KMS-11 (cell line): Measurements from ENCODE around the gene RNF31.

Experiments
- H2AFZ ChIP-seq: fragments of 200-600 bp; sonication (generic); 2 replicates; pipeline ENCODE4 v1.6.1; 2016; ENCODE audit warnings: antibody characterized with exemption, mixed run types, low read depth
- H3K27ac ChIP-seq: fragments of 200-600 bp; sonication (generic); 2 replicates; pipeline ENCODE4 v1.6.1; 2016; ENCODE audit warnings: mild to moderate bottlenecking, mixed run types
- H3K27me3 ChIP-seq: fragments of 200-600 bp; sonication (generic); 2 replicates; pipeline ENCODE4 v1.6.1; 2017; ENCODE audit warnings: mild to moderate bottlenecking, low read depth, mixed run types, moderate library complexity; ENCODE audit not compliant: insufficient read depth
- H3K36me3 ChIP-seq: fragments of 200-600 bp; sonication (generic); 2 replicates; pipeline ENCODE4 v1.6.1; 2017; ENCODE audit warnings: mild to moderate bottlenecking, mixed run types; ENCODE audit not compliant: insufficient read depth
- H3K4me1 ChIP-seq: fragments of 200-600 bp; sonication (generic); 2 replicates; pipeline ENCODE4 v1.6.1; 2016; ENCODE audit warnings: mild to moderate bottlenecking, low read depth, mixed run types; ENCODE audit not compliant: poor library complexity, severe bottlenecking
- H3K4me2 ChIP-seq: fragments of 200-600 bp; sonication (generic); 2 replicates; pipeline ENCODE4 v1.7.0; 2016; ENCODE audit warnings: mild to moderate bottlenecking, mixed run types
- H3K4me3 ChIP-seq: fragments of 200-600 bp; sonication (generic); IDR thresholded peaks from 2 replicates; pipeline ENCODE4 v1.6.1; 2017; ENCODE audit warnings: low read depth, low read length, mixed read lengths; ENCODE audit not compliant: insufficient read depth
- H3K79me2 ChIP-seq: fragments of 200-600 bp; sonication (generic); 2 replicates; pipeline ENCODE4 v1.6.1; 2016; ENCODE audit warnings: low read depth, mixed run types; ENCODE audit not compliant: insufficient read depth
- H3K9ac ChIP-seq: fragments of 200-600 bp; sonication (generic); 2 replicates; pipeline ENCODE4 v1.6.1; 2016; ENCODE audit warnings: mild to moderate bottlenecking, mixed run types
- H4K20me1 ChIP-seq: fragments of 200-600 bp; sonication (generic); 2 replicates; pipeline ENCODE4 v1.6.1; 2016; ENCODE audit warnings: mild to moderate bottlenecking, mixed run types; ENCODE audit not compliant: insufficient read depth
- TF ChIP-seq, protein P1 (sequence below): fragments of 200-600 bp; sonication (generic); conservative IDR thresholded peaks from 2 replicates; pipeline ENCODE4 v1.6.1; 2017; ENCODE audit warnings: low read depth, mild to moderate bottlenecking, antibody characterized with exemption, low read length, moderate library complexity, mixed read lengths

The RNF31 gene

DNA sequence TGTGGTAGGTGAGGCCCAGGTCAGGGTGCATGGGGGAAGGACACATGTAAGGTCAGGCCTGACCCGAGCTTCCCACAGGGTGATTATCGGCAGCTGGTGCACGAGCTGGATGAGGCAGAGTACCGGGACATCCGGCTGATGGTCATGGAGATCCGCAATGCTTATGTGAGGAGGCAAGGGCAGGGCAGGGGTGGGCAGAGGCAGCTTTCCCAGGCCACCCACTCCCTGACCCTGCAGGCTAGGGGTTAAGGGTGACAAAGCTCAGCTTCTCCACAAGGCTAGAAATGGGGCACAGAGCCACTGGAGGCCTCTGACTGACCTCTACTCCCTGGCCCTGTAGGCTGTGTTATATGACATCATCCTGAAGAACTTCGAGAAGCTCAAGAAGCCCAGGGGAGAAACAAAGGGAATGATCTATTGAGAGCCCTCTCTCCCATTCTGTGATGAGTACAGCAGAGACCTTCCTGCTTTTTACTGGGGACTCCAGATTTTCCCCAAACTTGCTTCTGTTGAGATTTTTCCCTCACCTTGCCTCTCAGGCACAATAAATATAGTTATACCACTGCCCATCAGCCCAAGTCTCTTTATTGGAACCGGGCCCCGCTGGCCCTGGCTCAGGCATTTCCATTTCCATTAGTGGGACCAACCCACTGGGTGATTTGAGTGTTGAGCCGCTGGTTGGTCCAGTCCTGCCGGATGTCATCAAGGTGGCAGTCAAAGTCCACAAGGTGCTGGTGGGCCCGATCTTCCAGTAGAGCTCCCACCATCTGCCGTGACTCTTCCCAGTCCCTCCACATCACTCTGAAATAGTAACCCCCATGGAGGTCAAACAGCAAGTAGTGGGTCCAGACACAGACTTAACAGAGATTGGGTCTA is 8.7 kb upstream of the RNF31 start:
- Histone ChIP-seq H4K20me1 (no peaks in the 10 kb centered on the region), H3K79me2 (peaks cover 7% of the 10 kb centered on the region; the same call in 1 of the 2 replicates), H3K4me1 (peaks cover 22% of the 10 kb centered on the region), H3K36me3 (no peaks in the 10 kb centered on the region), H3K9ac (no peak overlapping the region), H3K27me3 (no peaks in the 10 kb centered on the region), H3K4me3 (no peak overlapping the region), H3K4me2 (no peak overlapping the region), H3K27ac (no peak overlapping the region), H2AFZ (no peak overlapping the region)
- TF ChIP-seq, protein P1, sequence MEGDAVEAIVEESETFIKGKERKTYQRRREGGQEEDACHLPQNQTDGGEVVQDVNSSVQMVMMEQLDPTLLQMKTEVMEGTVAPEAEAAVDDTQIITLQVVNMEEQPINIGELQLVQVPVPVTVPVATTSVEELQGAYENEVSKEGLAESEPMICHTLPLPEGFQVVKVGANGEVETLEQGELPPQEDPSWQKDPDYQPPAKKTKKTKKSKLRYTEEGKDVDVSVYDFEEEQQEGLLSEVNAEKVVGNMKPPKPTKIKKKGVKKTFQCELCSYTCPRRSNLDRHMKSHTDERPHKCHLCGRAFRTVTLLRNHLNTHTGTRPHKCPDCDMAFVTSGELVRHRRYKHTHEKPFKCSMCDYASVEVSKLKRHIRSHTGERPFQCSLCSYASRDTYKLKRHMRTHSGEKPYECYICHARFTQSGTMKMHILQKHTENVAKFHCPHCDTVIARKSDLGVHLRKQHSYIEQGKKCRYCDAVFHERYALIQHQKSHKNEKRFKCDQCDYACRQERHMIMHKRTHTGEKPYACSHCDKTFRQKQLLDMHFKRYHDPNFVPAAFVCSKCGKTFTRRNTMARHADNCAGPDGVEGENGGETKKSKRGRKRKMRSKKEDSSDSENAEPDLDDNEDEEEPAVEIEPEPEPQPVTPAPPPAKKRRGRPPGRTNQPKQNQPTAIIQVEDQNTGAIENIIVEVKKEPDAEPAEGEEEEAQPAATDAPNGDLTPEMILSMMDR = no peak

DNA sequence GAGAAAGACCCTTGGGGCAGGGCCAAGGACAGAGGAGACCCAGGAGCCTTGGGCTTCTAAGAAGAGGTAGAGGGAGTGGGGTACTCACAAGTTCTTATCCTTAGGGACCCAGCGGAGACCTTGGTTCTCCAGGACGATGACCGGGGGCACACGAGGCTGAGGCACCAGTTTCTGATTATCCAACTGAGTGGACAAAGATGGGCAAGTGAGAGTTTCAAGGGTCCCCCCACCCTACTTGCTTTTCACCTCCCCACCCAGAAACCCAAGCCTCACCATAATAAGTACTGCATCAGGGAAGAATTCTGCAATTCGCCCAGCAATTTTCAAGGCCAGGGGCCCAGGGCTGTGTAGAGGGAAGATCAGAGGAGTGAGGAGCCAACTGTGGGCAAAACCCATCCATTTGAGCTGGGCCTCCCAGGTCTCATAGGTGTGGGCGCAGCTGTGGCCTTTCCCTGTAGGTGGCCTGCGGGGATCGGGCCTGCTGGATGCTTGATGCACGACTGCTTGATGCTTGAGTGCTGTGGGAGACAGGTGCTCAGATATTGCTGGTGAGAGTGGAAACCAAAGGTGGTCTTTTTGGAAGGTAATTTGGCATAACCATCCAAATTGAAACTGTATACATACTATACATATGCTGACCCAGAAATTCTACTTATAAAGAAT is 7.9 kb upstream of the RNF31 start:
- H3K36me3 ChIP-seq = no peaks in the 10 kb centered on the region
- TF ChIP-seq, protein P1 = no peak
- H2AFZ ChIP-seq = no peak overlapping the region
- H3K4me1 ChIP-seq = peaks cover 22% of the 10 kb centered on the region
- H3K27ac ChIP-seq = no peak overlapping the region
- peaks cover 7% of the 10 kb centered on the region; the same call in 1 of the 2 replicates for H3K79me2 ChIP-seq
- H4K20me1 ChIP-seq = no peaks in the 10 kb centered on the region
- H3K4me2 ChIP-seq = no peak overlapping the region; the same call in 1 of the 2 replicates
- no peak overlapping the region for H3K4me3 ChIP-seq
- H3K9ac ChIP-seq = no peak overlapping the region
- no peaks in the 10 kb centered on the region for H3K27me3 ChIP-seq

DNA sequence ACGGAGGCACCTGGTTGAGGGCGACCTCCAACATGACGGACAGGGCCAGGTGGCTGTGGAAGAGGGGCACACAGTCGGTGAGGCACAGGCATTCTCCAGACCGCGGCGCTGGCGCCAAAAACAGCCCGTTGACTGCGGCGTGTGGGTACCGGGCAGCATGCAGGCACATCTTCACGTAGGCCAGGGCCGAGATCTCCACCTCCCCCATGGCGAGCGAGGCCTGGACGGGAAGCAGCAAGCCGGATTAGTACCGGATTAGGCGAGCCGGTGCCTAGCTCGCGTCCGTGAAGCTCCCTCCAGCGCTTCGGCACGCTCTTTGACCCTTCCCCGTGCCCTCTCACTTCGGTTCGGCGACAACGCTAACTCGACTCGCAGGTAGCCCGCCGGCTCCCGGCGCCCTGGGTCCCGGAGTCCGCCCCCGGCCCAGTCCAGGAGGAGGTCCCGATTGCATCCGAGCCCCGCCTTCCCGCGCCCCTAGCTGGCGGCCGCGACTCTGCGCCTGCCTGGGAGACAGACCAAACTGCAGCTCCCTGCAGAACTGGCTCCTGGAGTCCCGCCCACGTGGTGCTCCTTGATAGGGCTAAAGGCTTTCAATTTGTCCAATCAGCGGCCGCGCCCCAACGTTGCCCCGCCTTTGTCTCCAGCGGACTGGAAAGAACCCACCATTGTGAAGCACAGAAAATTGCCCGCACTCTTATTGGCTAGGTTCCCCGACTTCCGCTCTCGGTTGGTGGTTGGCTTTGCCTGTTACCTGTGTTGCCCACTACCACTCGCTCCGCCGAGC is 6.0 kb upstream of the RNF31 start, which contains the start of gene EMC9:
Gene EMC9, minus strand, starts transcription at position 495 of the 784 bp plus-strand sequence. Its CDS starts 287 bp downstream, at position 208.
- H2AFZ ChIP-seq = peak within 1 kb of the TSS; percentile 44; the same call in 1 of the 2 replicates
- H3K27me3 ChIP-seq = no peaks in the 10 kb centered on the region
- peaks cover 21% of the 10 kb centered on the region; the same call in 1 of the 2 replicates for H3K79me2 ChIP-seq
- H3K4me2 ChIP-seq = peak within 1 kb of the TSS; percentile 36; the same call in 1 of the 2 replicates
- peaks cover 28% of the 10 kb centered on the region for H3K4me1 ChIP-seq
- H3K4me3 ChIP-seq = no peak within 1 kb of the TSS
- no peaks in the 10 kb centered on the region for H4K20me1 ChIP-seq
- TF ChIP-seq, protein P1 = no peak
- H3K36me3 ChIP-seq = no peaks in the 10 kb centered on the region
- peak within 1 kb of the TSS; percentile 66 for H3K27ac ChIP-seq
- H3K9ac ChIP-seq = peak within 1 kb of the TSS; percentile 55; the same call in 1 of the 2 replicates

DNA sequence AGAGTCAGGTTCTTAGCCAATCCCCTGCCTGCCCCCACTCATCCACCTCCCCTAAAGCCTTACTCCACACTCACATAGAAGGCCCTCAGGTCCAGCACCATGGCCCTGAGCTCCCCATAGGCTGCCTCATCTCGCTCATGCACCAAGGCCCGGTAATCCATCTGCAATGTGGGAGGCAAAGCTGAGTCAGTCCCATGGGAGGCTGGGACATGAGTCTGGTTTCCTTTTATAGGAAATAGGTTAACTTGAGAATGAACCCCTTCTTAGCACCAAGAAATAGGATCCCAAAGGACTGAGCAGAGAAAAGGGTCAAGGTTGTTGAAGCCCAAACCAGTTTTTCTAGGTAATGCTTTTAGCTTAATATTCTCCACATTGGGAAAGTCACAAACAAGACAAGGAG is 3.8 kb upstream of the RNF31 start:
- Histone ChIP-seq H3K4me3 (no peak overlapping the region), H3K9ac (no peak overlapping the region), H4K20me1 (no peaks in the 10 kb centered on the region), H3K4me1 (peaks cover 23% of the 10 kb centered on the region), H3K36me3 (no peaks in the 10 kb centered on the region), H3K4me2 (no peak overlapping the region), H2AFZ (no peak overlapping the region), H3K27ac (no peak overlapping the region), H3K27me3 (no peaks in the 10 kb centered on the region), H3K79me2 (peaks cover 26% of the 10 kb centered on the region; the same call in 1 of the 2 replicates)
- TF ChIP-seq, protein P1 = no peak
